HFF-Myc (cell line): ENCODE results near the gene CRYBG2.

Experiments used
- DNase-seq: peaks from one replicate; pipeline ENCODE4 v3.0.0-alpha.2; 2011; ENCODE audit warnings: low read depth; ENCODE audit errors: extremely low read depth
- H3K4me3 ChIP-seq: replicated peaks from 2 replicates; pipeline ENCODE4 v1.5.1; 2011; ENCODE audit warnings: low read depth, mild to moderate bottlenecking, control low read depth, low read length
- TF ChIP-seq, protein P1 (sequence below): IDR thresholded peaks from 2 replicates; pipeline ENCODE4 v1.5.1; 2012; ENCODE audit warnings: mild to moderate bottlenecking, low read depth, low read length, control low read depth; ENCODE audit errors: missing control alignments

Gene CRYBG2

DNA sequence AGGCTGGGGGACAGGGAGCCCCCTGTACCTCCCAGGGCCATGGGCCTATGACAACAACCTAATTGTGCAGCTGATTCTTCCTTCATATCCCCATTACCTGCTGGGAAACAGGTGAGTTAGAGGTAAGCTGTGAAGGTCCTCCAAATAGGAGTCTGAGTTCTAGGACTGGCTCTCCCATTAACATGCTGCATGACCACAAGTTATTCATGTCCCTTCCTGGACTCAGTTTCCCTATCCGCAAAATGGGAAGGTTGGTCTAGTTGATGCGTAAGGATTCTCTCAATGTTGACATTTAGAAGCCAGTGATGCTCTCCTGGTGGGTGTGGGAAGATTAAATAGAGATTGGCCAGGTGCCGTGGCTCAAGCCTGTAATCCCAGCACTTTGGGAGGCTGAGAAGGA, 14.6 kb upstream of the CRYBG2 start:
- TF ChIP-seq, protein P1, sequence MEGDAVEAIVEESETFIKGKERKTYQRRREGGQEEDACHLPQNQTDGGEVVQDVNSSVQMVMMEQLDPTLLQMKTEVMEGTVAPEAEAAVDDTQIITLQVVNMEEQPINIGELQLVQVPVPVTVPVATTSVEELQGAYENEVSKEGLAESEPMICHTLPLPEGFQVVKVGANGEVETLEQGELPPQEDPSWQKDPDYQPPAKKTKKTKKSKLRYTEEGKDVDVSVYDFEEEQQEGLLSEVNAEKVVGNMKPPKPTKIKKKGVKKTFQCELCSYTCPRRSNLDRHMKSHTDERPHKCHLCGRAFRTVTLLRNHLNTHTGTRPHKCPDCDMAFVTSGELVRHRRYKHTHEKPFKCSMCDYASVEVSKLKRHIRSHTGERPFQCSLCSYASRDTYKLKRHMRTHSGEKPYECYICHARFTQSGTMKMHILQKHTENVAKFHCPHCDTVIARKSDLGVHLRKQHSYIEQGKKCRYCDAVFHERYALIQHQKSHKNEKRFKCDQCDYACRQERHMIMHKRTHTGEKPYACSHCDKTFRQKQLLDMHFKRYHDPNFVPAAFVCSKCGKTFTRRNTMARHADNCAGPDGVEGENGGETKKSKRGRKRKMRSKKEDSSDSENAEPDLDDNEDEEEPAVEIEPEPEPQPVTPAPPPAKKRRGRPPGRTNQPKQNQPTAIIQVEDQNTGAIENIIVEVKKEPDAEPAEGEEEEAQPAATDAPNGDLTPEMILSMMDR = no peak
- H3K4me3 ChIP-seq = no peak overlapping the region
- DNase-seq = no peak

DNA sequence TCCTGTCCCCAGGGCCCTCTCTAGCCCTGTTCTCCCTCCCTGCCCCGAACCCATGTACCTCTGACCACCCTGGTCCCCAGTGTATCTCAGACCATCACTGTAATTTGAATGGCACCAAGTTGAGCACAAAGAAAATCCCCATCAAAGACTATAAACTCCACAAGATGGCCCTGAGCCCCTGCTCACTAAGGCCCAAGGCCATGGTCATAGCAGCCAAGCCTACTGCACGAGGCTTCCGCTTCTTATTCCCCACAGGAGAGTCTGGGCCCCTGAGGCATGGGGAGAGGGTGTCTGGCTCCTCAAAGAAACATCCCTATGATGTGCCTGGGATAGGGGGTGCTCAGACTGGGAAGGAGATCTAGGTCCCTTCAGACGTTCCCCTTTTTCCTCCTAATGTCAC, 14.1 kb upstream of the CRYBG2 start:
- TF ChIP-seq, protein P1 = no peak
- no peak overlapping the region for H3K4me3 ChIP-seq
- no peak for DNase-seq

DNA sequence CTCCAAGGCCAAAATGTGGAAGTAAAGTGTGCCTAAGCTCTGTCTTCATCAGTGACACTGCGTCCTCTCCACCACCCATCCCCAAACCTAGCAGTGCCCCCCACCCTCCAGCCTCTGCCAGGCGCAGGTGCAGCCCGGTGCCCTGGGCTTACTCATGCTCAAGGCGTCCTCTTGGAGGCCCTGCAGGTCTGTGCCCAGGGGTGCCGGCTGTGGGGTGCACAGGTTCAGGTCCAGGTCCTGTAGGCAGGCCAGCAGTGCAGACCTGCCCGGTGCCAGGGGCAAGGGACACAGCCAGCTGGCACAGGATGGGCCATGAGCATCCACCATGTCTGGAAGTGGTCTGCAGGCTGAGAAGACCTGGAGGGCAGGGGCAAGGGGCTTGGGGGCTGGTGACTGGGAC, 13.5 kb upstream of the CRYBG2 start:
- TF ChIP-seq, protein P1 = no peak
- DNase-seq = no peak
- H3K4me3 ChIP-seq = no peak overlapping the region

DNA sequence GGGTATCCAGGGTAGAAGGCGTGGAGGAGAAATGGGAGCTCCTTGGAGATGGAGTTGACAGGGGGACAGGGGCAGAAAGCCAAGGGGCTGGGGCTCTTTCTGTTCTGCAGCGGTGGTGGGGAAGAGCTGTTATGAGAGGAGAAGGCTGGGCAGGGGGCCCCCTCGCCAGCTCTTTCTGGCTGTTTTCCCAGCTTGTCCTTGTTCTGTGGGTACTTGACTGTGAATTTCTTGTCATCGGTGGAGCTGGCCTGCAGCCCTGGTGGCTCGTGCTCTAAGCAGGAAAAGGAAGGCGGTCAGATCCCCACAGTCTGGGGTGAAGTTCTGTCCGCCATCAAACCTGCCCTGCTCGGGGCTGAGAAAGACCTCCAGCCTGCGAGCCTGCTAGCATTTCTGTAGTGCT, 11.0 kb upstream of the CRYBG2 start:
- DNase-seq = no peak
- TF ChIP-seq, protein P1 = no peak
- no peak overlapping the region for H3K4me3 ChIP-seq

DNA sequence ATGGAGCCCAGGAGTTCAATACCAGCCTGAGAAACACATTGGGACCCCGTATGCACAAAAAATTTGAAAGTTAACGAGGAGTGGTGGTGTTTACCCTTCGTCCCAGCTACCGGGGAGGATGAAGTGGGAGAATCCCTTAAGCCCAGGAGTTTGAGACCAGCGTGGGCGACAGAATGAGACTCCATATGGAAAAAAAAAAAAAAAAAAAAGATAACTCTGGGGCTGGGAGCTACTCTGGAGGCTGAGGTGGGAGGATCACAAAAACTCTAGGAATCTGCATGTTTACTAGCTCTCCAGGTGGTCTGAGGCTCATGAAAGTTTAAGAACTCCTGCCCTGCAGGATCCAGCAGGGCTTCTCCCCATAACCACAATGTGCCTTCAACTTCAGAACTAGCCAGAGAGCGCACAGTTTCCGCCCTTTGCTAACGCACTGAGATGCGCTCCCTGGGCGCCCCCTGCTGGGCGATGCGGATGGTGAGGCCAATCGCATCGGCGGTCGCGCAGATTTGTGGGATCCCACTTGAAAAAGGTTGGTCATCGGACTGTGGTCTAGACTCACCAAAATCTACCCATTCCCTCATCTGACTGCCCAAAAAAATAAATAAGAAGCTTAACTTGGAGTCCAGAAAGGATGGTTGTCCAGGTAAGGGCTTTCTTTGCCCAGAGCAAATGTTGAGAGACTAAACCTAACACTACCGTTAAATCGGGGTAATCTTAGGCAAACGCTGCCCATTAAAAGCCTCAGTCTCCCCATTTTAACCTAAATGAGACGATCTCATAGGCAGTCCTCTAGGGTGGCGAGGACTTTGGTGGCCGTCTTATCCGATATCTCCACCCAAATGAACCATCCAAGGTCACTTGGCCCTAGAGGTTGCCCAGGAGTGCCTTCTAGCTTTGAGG, 9.9 kb upstream of the CRYBG2 start:
- H3K4me3 ChIP-seq = no peak overlapping the region
- peak; percentile 54 for DNase-seq
- TF ChIP-seq, protein P1 = peak; percentile 99

DNA sequence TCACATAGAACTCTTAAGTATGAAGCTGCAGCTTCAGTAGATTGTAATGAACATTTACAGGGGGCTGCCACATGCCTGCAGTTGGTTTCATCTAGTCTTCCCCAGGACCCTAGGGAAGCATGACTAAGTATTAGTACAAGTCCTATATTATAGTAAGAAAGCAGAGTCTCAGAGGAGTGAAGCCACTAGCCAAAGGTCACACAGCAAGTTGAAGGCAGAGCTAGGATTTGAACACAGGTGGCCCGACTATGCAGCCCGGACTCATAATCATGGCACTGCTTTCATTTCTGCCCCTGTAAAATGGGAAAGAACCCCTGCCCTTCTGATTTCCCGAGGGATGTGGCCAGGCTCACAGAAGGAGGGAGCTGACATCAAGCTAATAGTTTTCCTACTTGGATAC, 8.4 kb upstream of the CRYBG2 start:
- no peak for DNase-seq
- TF ChIP-seq, protein P1 = no peak
- H3K4me3 ChIP-seq = no peak overlapping the region
